Measurements from ENCODE around the gene TSPEAR.

Gene TSPEAR

DNA sequence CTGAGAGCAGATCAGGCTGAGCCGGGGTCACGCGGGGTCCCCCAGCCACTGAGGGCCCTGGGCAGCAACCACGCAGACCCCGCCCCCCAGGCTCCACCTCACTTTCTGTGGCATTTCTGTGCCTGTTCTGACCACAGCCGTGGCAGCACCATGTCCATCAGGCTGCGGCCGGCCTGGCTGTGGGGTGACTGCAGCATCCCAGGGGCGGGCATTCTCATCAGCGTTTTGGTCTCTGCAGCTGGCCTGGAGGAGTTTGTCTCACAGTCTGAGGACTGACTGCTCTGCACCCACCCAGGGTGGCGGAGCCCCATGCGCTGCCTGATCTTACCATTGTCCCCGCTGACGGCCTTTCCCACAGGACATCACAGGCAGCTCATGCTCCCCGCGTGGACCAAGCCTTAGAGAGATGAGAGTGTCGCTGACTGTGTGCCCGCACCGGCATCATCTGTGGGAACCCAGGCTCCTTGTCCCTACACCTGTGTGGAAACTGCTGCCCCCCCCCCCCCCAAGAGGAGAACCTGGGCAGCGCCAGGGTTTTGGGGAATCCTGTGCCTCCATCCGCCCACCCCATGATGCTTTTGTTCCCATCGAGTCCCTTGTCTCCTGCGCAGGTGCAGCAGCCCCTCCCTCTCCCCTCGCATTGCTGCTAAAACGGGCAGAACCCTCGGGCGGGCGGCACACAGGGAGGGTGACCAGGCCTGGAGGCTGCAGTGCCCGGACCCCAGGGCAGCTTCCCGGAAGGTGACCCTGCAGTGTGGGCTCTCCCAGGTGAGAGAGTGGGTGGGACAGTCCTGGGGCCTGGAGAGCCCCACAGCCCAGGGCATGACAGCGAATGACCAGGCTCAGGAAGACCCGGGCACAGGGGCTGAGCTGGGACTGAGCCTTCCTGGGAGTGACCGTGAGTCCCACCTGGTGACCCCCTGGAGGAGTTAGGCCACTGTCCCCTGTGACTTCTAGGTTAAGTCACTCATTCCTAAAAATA, 173.2 kb downstream of the TSPEAR start:
- DNase-seq: no peak

DNA sequence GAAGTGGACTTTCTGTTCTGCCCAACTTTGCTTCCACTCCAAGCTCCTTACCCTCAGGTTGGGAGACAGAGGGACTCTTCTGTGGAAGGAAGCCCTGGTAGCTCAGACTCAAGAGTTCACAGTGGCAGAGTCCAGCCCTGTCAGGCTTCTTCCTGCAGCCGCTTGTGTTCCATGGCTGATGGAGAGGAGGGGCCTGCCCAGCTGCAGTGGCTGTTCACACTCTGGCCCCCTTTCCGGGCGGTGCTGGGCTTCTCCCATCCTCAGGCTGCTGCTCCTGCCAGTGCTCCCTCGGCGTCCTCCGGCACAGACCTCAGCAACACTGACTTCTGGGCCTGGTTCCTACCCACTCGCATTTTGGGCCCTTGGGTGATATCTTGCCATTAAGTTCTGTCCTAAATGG, 175.4 kb downstream of the TSPEAR start:
- no peak for DNase-seq

DNA sequence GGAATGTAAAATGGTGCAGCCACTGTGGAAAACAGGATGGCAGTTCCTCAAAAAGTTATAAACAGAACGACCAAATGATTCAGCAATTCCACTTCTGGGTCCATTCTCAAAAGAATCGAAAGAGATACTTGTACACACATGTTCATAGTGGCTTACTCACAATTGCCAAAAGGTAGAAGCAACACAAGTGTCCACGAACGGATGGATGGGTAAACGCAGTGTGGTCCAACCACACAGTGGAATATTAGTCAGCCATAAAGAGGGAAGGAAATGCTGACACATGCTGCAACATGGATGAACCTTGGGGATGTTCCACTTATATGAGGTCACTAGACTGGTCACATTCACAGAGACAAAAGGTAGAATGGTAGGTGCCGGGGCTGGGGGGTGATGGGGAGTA, 176.7 kb downstream of the TSPEAR start:
- DNase-seq: no peak

- no peak for DNase-seq
Measured at GRCh38 chr21:44533891-44534627, 177.3 kb downstream of the TSPEAR start.

GRCh38 chr21:44533121-44533890, 178.1 kb downstream of the TSPEAR start:
- DNase-seq: no peak

GRCh38 chr21:44532712-44533111, 178.7 kb downstream of the TSPEAR start:
- DNase-seq: no peak

DNA sequence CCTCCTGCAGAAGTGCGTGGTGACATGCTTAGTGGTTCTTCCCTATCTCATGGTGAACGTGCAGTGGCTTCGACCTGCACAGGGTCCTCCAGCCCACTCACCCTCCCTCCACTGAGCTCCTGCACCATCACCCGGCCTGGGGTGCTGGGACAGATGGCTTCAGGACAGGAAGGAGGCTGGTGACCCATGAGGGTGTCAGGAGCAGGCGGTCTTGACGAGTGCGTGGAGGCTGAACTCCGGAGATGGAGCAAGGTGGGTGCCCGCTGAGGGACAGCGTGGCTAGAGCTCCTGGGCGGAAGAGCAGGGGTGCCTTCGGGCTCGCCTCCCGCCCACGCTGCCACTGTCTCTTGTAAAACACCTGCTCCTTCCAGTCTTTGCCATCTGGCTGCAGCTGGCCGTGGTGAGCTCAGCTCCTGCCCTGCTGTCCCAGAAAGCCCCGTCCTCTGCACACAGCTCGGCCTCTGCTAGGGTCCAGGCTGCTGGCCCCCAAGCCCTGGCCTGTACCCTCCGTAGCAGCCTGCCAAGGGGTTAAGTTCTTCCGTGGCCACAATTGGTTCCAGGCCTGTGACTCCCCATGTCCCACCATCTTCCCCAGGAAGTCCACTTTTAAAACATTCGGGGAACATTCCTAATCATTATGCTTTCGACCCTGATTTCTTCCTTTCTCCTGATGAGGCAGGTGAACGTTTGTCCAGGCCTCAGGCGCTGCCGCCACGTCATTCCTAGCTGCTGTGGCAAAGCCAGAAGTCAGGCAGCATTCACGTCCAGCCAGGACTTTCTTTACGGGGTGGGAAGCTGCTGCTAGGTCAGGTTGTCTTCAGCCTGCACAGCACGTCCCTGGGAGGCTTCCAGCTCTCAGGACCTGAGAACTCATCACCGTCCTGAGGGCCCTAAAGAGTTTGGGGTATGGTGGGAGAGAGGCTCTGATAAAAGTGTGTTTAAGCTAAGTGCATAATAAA, 179.5 kb downstream of the TSPEAR start:
- DNase-seq: no peak

DNA sequence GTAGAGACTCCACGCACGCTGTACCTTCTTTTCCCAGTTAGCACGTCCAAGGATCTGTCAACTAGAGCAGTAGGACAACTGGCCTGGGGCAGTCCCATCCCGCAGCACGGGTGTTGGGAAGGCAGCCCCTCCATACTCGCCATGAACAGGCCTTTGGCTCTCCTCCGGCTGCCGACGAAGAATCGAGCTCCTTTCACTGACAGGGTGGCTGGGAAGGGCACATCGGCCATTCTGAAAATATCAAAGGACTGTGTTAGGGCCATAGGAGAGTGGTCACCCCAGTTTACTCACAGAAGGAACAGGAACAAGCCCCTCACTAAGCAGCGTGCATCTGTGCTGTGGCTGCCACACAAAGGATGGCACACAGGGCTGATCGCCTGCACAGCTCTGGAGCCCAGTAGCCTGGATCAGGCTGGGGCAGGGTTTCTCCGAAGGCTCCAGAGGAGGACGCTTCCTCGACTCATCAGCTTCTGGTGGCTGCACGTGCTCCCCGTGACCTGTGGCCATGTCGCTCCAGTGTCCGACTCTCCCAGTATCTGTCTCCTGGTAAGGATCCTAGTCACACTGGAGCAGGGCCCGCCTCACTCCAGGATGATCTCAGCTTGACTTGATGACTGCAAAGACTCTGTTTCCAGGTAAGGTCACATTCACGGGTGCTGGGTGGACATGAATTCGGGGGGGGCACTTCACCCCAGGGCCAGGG, 180.3 kb downstream of the TSPEAR start:
- no peak for DNase-seq

GRCh38 chr21:44530221-44530902, 181.0 kb downstream of the TSPEAR start:
- DNase-seq: no peak

DNA sequence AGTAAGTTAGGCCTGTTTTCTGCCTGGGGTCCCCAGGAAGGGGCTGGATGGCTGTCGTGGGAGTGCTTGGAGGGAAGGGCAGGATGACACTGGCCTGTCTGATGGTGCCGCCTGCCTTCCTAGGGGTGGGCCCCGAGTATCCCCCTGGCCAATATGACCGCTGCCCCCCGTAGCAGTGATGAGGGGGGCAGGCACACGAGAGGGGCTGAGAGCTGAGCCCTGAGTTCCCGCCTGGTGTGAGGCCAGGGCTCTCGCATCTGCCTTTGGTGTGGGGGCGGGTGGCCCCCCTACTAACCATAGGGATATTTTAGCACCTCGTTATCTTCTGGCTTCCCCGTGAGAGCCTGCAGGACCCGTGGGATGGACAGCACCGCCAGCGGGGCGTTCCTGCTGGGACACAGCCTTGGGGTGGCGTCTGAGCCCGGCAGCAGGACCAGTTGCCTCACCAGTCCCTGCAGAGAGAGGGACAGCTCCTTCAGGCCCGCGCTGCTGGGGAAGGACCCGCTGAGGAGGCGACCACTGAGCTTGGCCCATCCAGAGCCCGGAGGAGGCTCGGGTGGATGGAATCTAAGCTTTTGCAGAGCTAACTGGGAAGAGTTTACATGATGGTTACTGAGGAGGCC, 181.8 kb downstream of the TSPEAR start:
- DNase-seq: no peak

DNA sequence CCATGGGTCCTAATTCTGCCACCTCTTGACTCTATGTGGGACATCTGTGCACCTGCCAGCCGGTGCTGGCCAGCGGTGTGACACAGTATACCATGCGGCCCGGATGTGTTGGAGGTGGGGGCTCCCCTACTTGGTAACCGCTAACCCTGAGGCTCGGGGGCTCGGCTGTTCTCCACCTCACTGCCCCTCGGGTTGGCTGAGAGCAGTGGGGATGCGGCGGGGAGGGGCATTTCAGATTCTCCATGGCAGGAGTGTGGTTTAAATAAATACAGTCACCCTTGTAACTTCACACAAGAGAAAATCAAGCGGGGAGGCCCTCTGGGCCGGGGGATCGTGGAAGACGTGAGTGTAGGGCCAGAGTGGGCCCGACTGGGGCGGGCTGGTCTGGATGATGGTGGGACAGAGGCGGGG, 182.4 kb downstream of the TSPEAR start:
- DNase-seq: no peak

DNA sequence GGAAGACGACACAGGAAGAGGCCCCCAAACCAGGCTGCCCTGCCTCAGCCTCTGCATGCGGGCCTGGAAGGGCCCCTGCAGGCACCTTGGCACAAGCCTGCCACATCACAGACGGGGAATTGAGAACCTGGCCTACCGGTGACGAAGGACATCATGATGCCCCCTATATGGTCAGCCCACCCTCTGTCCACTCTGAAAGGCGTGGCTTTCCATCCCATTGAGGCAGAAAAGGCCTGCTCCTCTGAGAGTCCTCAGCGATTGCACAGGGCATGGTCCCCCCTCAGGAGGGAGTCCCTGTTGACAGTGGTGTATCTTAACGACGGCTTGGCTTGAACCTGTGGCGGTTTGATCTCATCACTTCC, 182.8 kb downstream of the TSPEAR start:
- no peak for DNase-seq

DNA sequence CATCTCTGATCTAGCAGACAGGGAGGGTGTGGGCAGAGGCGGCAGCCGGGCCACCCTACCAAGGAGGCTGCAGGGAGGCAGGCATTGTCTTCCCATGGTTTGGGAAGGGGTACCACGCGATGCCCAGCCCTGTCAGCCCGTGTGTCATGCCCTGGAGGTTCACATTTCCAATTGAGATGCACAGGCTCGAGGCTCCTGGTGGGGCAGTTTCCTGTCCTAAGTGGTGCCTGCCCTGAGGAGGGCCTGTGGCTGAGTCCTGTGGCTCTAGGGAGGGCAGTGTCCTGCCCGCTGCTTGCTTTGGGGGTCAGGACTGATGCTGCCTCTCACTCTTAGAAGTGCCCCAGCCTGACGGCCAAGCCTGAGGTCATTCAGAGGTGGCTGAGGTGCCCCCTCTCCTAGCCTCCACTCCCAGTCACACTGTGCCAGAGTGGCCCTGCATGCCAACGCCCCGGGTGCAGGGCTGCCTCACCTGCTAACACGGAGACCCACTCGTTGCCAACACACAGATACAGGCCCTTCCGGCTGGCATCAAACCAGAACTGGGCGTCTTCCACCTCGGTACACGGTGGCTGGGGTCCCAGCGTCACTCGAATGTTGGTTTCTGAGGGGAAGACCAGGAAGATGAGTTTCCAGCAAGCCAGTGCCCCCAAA, 183.3 kb downstream of the TSPEAR start:
- no peak for DNase-seq

DNA sequence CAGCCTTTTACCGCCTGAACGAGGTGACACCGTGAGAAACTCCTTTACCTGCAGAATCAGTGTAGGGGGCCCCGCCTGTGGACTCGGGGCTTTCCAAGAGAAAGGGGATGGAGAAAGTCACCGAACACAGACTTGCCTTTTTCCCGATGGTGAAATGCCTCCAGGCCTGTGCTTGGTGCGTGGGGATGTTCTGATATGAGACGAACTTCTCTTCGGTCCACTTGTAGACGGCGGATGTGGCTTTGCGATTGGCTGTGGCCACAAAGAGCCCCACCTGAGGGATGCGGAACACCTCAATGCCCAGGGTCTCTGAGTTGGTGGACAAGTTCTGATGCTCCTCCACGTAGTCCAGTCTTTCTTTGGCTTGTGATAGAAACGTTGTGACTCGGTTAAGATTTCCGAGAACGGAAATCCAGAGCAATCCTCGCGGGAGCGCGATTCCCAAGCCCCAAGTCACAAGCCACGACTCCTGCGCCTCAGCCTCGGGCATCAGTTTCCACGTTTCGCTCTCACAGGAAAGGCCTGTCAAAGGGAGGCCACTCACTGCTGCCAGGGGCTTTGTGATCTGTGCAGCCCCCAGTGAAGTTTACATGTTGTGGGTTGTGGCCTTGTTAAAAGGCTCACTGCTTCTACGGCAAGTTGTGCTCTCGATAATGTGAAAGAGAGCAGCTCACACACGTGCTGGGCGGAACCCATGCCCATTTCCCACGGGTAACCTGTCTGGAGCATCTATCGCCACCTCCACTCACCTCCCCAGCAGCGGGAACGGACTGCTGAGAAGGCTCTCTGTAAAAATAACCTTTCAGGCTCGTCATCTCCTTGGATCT, 184.0 kb downstream of the TSPEAR start:
- no peak for DNase-seq

DNA sequence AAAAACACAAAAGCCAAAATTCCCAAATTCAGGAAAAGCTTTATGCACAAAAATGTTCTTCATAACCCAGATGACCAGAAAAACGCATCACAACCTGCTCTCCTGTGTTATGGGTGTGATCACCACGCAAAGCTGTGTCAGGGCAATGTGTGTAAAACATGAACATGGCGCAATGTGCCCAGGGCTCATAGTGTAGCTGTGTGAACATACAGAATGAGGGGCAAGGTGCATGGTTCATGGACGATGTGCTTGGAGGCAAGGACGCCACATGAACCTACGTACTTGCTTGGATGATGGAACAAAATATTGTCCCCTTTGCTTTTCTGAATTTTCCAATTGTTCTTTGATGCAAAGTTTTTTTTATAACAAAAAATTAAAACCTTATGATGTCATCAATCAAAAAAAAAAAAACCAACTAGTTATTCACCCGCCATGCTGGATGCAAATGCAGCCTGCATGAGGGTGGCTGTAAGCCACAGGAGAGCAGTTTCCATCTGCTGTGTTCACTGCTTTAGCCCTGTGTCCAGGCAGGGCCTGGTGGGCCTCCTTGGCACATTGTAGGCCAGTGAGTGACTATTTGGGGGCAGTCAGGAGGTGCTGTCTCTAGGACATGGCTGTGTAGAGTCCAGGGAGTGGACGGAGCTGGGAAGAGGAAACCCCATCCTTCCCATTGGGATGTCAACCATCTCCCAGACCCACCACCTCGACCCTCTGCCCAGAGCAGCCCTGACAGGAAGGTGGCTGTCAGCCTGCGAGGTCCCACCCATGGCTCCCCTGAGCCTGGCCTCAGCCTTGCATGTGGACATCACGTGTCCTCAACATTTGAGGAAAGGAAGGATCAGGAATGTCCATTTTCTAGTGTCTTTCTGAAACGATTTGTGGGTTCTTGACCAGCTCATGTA, 185.0 kb downstream of the TSPEAR start:
- no peak for DNase-seq

- no peak for DNase-seq
Measured at GRCh38 chr21:44525391-44526095, 185.8 kb downstream of the TSPEAR start.

Measured in GOT3 (cell line).